Sigmoid colon (tissue), 4 donors: ENCODE data around the gene ASMTL.

Source experiments
- EP300 ChIP-seq, 4 donors: sonication (generic); formaldehyde crosslinking; IDR thresholded peaks; one replicate each; pipeline ENCODE4 v1.6.1; 2017; ENCODE audit warnings: antibody characterized with exemption in 4 of 4
- POLR2A ChIP-seq, 2 donors: fragments of 450-650 bp; IDR thresholded peaks; one replicate each; pipeline ENCODE4 v1.6.1; 2016; ENCODE audit warnings: antibody characterized with exemption in 2 of 2, mild to moderate bottlenecking in 2 of 2, moderate library complexity in 2 of 2
- POLR2AphosphoS5 ChIP-seq, 4 donors: sonication (generic); formaldehyde crosslinking; IDR thresholded peaks; one replicate each; pipeline ENCODE4 v1.6.1; 2017; ENCODE audit warnings: antibody characterized with exemption in 4 of 4
- TF ChIP-seq, protein P1 (sequence below), 4 experiments: fragments of 450-650 bp in 3 of 4; fragments of 200-600 bp in 1 of 4; IDR thresholded peaks; one replicate each; pipeline ENCODE4 v1.5.1; 2016 to 2019; ENCODE audit warnings: antibody characterized with exemption in 4 of 4, mild to moderate bottlenecking in 3 of 4, moderate library complexity in 2 of 4

GRCh38 chrX:1416327-1416784, 36.4 kb downstream of the ASMTL start:
- TF ChIP-seq EP300 (IDR thresholded peaks at IDR 0.05): no peak
- TF ChIP-seq, protein P1, sequence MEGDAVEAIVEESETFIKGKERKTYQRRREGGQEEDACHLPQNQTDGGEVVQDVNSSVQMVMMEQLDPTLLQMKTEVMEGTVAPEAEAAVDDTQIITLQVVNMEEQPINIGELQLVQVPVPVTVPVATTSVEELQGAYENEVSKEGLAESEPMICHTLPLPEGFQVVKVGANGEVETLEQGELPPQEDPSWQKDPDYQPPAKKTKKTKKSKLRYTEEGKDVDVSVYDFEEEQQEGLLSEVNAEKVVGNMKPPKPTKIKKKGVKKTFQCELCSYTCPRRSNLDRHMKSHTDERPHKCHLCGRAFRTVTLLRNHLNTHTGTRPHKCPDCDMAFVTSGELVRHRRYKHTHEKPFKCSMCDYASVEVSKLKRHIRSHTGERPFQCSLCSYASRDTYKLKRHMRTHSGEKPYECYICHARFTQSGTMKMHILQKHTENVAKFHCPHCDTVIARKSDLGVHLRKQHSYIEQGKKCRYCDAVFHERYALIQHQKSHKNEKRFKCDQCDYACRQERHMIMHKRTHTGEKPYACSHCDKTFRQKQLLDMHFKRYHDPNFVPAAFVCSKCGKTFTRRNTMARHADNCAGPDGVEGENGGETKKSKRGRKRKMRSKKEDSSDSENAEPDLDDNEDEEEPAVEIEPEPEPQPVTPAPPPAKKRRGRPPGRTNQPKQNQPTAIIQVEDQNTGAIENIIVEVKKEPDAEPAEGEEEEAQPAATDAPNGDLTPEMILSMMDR (IDR thresholded peaks at IDR 0.05): no peak
- TF ChIP-seq POLR2A (IDR thresholded peaks at IDR 0.05): no peak
- no peak for TF ChIP-seq POLR2AphosphoS5 (IDR thresholded peaks at IDR 0.05)
